Adrenal gland (tissue), 5 donors: ENCODE measurements around the gene ZMYM2.

Source experiments
- CTCF ChIP-seq, 6 experiments: fragments of 450-650 bp in 4 of 6; fragments of 200-600 bp in 2 of 6; sonication (generic) in 1 of 6; IDR thresholded peaks; 1 replicate in 5 of 6; 2 replicates in 1 of 6; pipeline versions ENCODE4 v1.5.1 to v1.8.0; 2016 to 2021; ENCODE audit warnings: antibody characterized with exemption in 6 of 6, mild to moderate bottlenecking in 2 of 6, moderate library complexity in 1 of 6
- POLR2A ChIP-seq, 2 donors: fragments of 450-650 bp; IDR thresholded peaks; one replicate each; pipeline ENCODE4 v1.6.1; 2017; ENCODE audit warnings: antibody characterized with exemption in 2 of 2, mild to moderate bottlenecking in 2 of 2, moderate library complexity in 1 of 2
- donor health status: DM: no; HTN: no; CAD: no.

GRCh38 chr13:19982447-19983043, 24.0 kb downstream of the ZMYM2 start:
- TF ChIP-seq CTCF (IDR thresholded peaks at IDR 0.05), result no peak
- no peak for TF ChIP-seq POLR2A (IDR thresholded peaks at IDR 0.05)
